Panc1 (cell line): Measurements from ENCODE around the gene GAGE12F. TPM values are rescaled to one million over a fixed set of nuclear protein-coding genes. Genes with fewer than 3 reads are reported as not detected.
"Not testable (repeated sequence)": the region's sequence is repeated elsewhere in the genome, so short reads cannot be mapped to it uniquely, and the experiment has no call there.

Experiments used
- ATAC-seq: fragments of 200-7000 bp; cut with Tn5 transposase; 2 replicates; pipeline ENCODE4 v1.9.1; 2020; ENCODE audit warnings: mild to moderate bottlenecking, moderate library complexity
- Bru-seq: library from RNA; stranded (reverse); fragments of 400-500 nt; gene quantifications from one replicate; lab custom pipeline; 2021; lab: Mats Ljungman, UMichigan
- BruChase-seq, 2 experiments: library from RNA; stranded (reverse); fragments of 400-500 nt; gene quantifications; one replicate each; lab custom pipeline; 2021; lab: Mats Ljungman, UMichigan
- BruUV-seq: library from RNA; stranded (reverse); fragments of 400-500 nt; replicated peaks from 2 replicates; lab custom pipeline; 2021; lab: Mats Ljungman, UMichigan
- CTCF ChIA-PET: fragments of 300-600 bp; sonication (Branson Sonifier 250); formaldehyde crosslinking; loops from one replicate; lab custom pipeline; 2022; ENCODE audit warnings: antibody characterized with exemption; lab: Charles Lee
- POLR2A ChIA-PET: fragments of 300-600 bp; sonication (Branson Sonifier 250); formaldehyde crosslinking; loops from one replicate; lab custom pipeline; 2022; ENCODE audit warnings: antibody characterized with exemption; lab: Charles Lee
- DNase-seq: peaks from one replicate; pipeline ENCODE4 v3.0.0-alpha.2; 2010; ENCODE audit warnings: low read depth, low spot score
- H3K27ac ChIP-seq: 2 replicates; pipeline ENCODE4 v1.5.1; 2011; ENCODE audit warnings: mild to moderate bottlenecking, low read length, inconsistent platforms
- H3K27me3 ChIP-seq: fragments of 200-500 bp; sonication (Bioruptor generic); 2 replicates; pipeline ENCODE4 v1.6.0; 2014; ENCODE audit warnings: low read length, inconsistent platforms; ENCODE audit not compliant: control insufficient read depth, insufficient read depth
- H3K36me3 ChIP-seq: fragments of 200-500 bp; sonication (Bioruptor generic); 2 replicates; pipeline ENCODE4 v1.5.1; 2014; ENCODE audit warnings: inconsistent platforms, mild to moderate bottlenecking, low read length, moderate library complexity; ENCODE audit not compliant: control insufficient read depth, insufficient read depth
- H3K4me1 ChIP-seq: 2 replicates; pipeline ENCODE4 v1.5.1; 2011; ENCODE audit warnings: inconsistent platforms, mild to moderate bottlenecking, low read length, moderate library complexity; ENCODE audit not compliant: control insufficient read depth, insufficient read depth
- H3K4me3 ChIP-seq, 2 experiments: 2 replicates each; pipeline ENCODE4 v1.5.1; 2011 to 2012; ENCODE audit warnings: low read depth in 2 of 2, low read length in 2 of 2, mild to moderate bottlenecking in 2 of 2, inconsistent platforms in 1 of 2, moderate library complexity in 1 of 2
- H3K9me3 ChIP-seq: fragments of 200-500 bp; sonication (Bioruptor generic); 2 replicates; pipeline ENCODE4 v1.5.1; 2014; ENCODE audit warnings: low read depth, mild to moderate bottlenecking, inconsistent platforms, low read length, moderate library complexity; ENCODE audit not compliant: control insufficient read depth, insufficient read depth
- in situ Hi-C: cut with HindIII; loops from 2 replicates; pipeline ENCODE4 v1.10.0; 2016; ENCODE audit warnings: low sequenced_read_pairs, low pct_unique_long_range_greater_than_20kb
- intact Hi-C: fragments of 100-400 bp; cut with micrococcal nuclease; formaldehyde crosslinking; loops from one replicate; pipeline ENCODE4 v1.10.0; 2022; ENCODE audit not compliant: unreplicated experiment
- long read RNA-seq: library from polyadenylated mRNA; unstranded; transcript quantifications from one replicate; pipeline ENCODE4 v2.0.0, GENCODE V29; 2021; ENCODE audit not compliant: unreplicated experiment
- polyA plus RNA-seq: library from polyadenylated mRNA; unstranded; fragments of >200 nt; gene quantifications from one replicate; pipeline ENCODE4 v1.2.1, GENCODE V29; 2012; ENCODE audit warnings: missing spikeins; ENCODE audit not compliant: insufficient read length
- total RNA-seq: library from RNA; stranded (reverse); gene quantifications from one replicate; pipeline ENCODE4 v1.2.1, GENCODE V29; 2021; ENCODE audit not compliant: unreplicated experiment

Gene GAGE12F, protein sequence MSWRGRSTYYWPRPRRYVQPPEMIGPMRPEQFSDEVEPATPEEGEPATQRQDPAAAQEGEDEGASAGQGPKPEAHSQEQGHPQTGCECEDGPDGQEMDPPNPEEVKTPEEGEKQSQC
- total RNA-seq (0.49 TPM), Bru-seq, nascent RNA (not detected), BruChase-seq, experiment 1, labeled RNA remaining after a 2-hour chase (not detected), BruChase-seq, experiment 2, labeled RNA remaining after a 6-hour chase (not detected)
- polyA plus RNA-seq: not detected
- long read RNA-seq: 0 reads

- in situ Hi-C loops, H3K4me3 ChIP-seq, POLR2A ChIA-PET, intact Hi-C loops, H3K27me3 ChIP-seq, DNase-seq, H3K27ac ChIP-seq, H3K9me3 ChIP-seq, H3K4me1 ChIP-seq, ATAC-seq, CTCF ChIA-PET, H3K36me3 ChIP-seq, BruUV-seq: not testable (repeated sequence)
Measured at GRCh38 chrX:49560542-49560941, at the start of gene GAGE12F. TSS of gene GAGE12F (plus strand) at chrX:49560842. CDS start at chrX:49561997, 1,155 bp downstream.

GRCh38 chrX:49531877-49532276 lies 28.8 kb upstream of the GAGE12F start, which contains the start of gene GAGE12C:
TSS of gene GAGE12C (plus strand) at chrX:49532177. CDS start at chrX:49533332, 1,155 bp downstream.
- H3K4me3 ChIP-seq, H3K27ac ChIP-seq, intact Hi-C loops, POLR2A ChIA-PET, CTCF ChIA-PET, DNase-seq, BruUV-seq, H3K36me3 ChIP-seq, ATAC-seq, H3K9me3 ChIP-seq, in situ Hi-C loops, H3K27me3 ChIP-seq, H3K4me1 ChIP-seq: not testable (repeated sequence)

DNA sequence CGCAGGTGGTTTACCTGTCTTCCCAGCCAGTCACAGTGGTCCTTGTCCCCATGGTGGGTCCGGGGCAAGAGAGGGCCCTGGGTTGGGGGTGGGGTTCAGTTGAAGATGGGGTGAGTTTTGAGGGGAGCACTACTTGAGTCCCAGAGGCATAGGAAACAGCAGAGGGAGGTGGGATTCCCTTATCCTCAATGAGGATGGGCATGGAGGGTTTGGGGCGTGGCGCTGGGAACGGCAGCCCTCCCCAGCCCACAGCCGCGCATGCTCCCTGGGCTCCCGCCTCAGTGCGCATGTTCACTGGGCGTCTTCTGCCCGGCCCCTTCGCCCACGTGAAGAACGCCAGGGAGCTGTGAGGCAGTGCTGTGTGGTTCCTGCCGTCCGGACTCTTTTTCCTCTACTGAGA lies 19.2 kb upstream of the GAGE12F start, which contains the start of gene GAGE12D:
Gene GAGE12D, plus strand, starts transcription at position 301 of the 400 bp plus-strand sequence. CDS start 1,155 bp downstream, outside the sequence.
- DNase-seq, intact Hi-C loops, BruUV-seq, H3K4me3 ChIP-seq, H3K27me3 ChIP-seq, H3K27ac ChIP-seq, POLR2A ChIA-PET, H3K9me3 ChIP-seq, ATAC-seq, in situ Hi-C loops, CTCF ChIA-PET, H3K36me3 ChIP-seq, H3K4me1 ChIP-seq: not testable (repeated sequence)

GRCh38 chrX:49550989-49551388 lies 9.7 kb upstream of the GAGE12F start, which contains the start of gene GAGE12E:
TSS of gene GAGE12E (plus strand) at chrX:49551289. CDS start at chrX:49552444, 1,155 bp downstream.
- ATAC-seq, H3K36me3 ChIP-seq, in situ Hi-C loops, CTCF ChIA-PET, H3K4me1 ChIP-seq, DNase-seq, H3K9me3 ChIP-seq, POLR2A ChIA-PET, BruUV-seq, H3K27me3 ChIP-seq, H3K4me3 ChIP-seq, H3K27ac ChIP-seq, intact Hi-C loops: not testable (repeated sequence)

DNA sequence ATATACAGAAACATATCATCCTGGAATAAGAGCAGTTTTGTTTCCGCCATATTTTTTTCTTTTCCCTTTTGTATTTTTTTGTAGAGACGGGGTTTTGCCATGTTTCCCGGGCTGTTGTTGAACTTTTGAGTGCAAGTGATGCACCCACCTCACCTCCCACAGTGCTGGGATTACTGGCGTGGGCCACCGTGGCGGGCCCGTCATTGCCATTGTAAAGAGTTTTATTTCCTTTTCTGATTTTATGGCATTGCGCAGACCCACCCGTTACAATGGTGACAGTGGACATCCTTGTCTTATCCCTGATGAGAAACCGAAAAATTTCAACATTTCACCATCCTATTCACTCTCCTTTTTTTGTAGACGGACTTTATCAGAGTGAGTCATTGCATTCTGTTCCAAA lies 8.1 kb downstream of the GAGE12F start:
- POLR2A ChIA-PET, H3K4me1 ChIP-seq, H3K27me3 ChIP-seq, intact Hi-C loops, H3K9me3 ChIP-seq, H3K4me3 ChIP-seq, BruUV-seq, in situ Hi-C loops, ATAC-seq, CTCF ChIA-PET, DNase-seq, H3K36me3 ChIP-seq, H3K27ac ChIP-seq: not testable (repeated sequence)

DNA sequence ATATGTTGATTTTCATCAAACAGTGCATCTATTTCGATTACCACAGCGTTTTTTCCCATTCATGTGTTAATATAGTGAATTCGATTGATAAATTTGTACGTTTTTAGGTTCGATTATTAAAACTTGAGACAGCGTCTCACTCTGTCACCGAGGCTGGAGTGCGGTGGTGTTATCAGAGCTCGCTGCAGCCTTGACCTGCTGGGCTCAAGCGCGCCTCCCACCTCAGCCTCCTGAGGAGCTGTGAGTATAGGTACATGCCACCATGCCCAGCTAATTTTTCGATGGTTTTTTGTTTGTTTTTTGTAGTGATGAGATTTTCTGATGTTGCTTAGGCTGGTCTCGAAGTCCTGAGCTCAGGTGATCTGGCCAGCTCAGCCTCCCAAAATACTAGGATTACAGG lies 8.5 kb downstream of the GAGE12F start:
- POLR2A ChIA-PET, CTCF ChIA-PET, H3K27me3 ChIP-seq, ATAC-seq, intact Hi-C loops, BruUV-seq, H3K27ac ChIP-seq, H3K36me3 ChIP-seq, H3K9me3 ChIP-seq, H3K4me3 ChIP-seq, DNase-seq, H3K4me1 ChIP-seq, in situ Hi-C loops: not testable (repeated sequence)

GRCh38 chrX:49570100-49570499 lies 9.5 kb downstream of the GAGE12F start, which contains the start of gene GAGE12G:
TSS of gene GAGE12G (plus strand) at chrX:49570400. CDS start at chrX:49571555, 1,155 bp downstream.
- H3K4me3 ChIP-seq, ATAC-seq, POLR2A ChIA-PET, H3K9me3 ChIP-seq, H3K36me3 ChIP-seq, H3K4me1 ChIP-seq, H3K27ac ChIP-seq, CTCF ChIA-PET, H3K27me3 ChIP-seq, in situ Hi-C loops, intact Hi-C loops, BruUV-seq, DNase-seq: not testable (repeated sequence)
